SK-N-SH treated with all-trans-retinoic acid at 6 μM for 48 hours (cell line): ENCODE measurements around the gene LPP.

Experiments
- ATAC-seq: fragments of 200-7000 bp; cut with Tn5 transposase; 3 replicates; pipeline ENCODE4 v1.9.1; 2020; ENCODE audit warnings: mild to moderate bottlenecking, moderate library complexity
- ARNTL ChIP-seq: fragments of 450-650 bp; formaldehyde crosslinking; IDR thresholded peaks from 2 replicates; pipeline ENCODE4 v1.5.0; 2020; ENCODE audit warnings: low read depth, mild to moderate bottlenecking, moderate library complexity, borderline replicate concordance
- BACH2 ChIP-seq: fragments of 250-450 bp; sonication (Bioruptor Pico); IDR thresholded peaks from 2 replicates; pipeline ENCODE4 v1.9.0; 2021; ENCODE audit warnings: mild to moderate bottlenecking, borderline replicate concordance
- CSDC2 ChIP-seq: fragments of 250-450 bp; sonication (Bioruptor Pico); IDR thresholded peaks from 2 replicates; pipeline ENCODE4 v1.5.0; 2020; ENCODE audit warnings: mild to moderate bottlenecking, moderate library complexity
- CSRNP3 ChIP-seq: fragments of 250-450 bp; sonication (Bioruptor Pico); IDR thresholded peaks from 2 replicates; pipeline ENCODE4 v1.5.1; 2021; ENCODE audit warnings: mild to moderate bottlenecking, moderate library complexity
- ESRRG ChIP-seq: fragments of 250-450 bp; sonication (Bioruptor Pico); IDR thresholded peaks from 2 replicates; pipeline ENCODE4 v1.6.1; 2021; ENCODE audit warnings: mild to moderate bottlenecking
- GLIS3 ChIP-seq: fragments of 250-450 bp; sonication (Bioruptor Pico); IDR thresholded peaks from 2 replicates; pipeline ENCODE4 v1.5.0; 2020; ENCODE audit warnings: mild to moderate bottlenecking, moderate library complexity
- ISL1 ChIP-seq: fragments of 250-450 bp; sonication (Bioruptor Pico); IDR thresholded peaks from 2 replicates; pipeline ENCODE4 v2.1.2; 2022; ENCODE audit warnings: mild to moderate bottlenecking, moderate library complexity
- POU6F1 ChIP-seq: fragments of 250-450 bp; sonication (Bioruptor Pico); IDR thresholded peaks from 2 replicates; pipeline ENCODE4 v1.8.0; 2021; ENCODE audit warnings: low read depth, mild to moderate bottlenecking, moderate library complexity, borderline replicate concordance
- PPARA ChIP-seq: fragments of 250-450 bp; sonication (Bioruptor Pico); IDR thresholded peaks from 2 replicates; pipeline ENCODE4 v1.5.0; 2020; ENCODE audit warnings: mild to moderate bottlenecking, borderline replicate concordance
- RARB ChIP-seq: fragments of 250-450 bp; sonication (Bioruptor Pico); IDR thresholded peaks from 2 replicates; pipeline ENCODE4 v1.8.0; 2021; ENCODE audit warnings: mild to moderate bottlenecking, moderate library complexity
- SNAI2 ChIP-seq: fragments of 250-450 bp; sonication (Bioruptor Pico); IDR thresholded peaks from 2 replicates; pipeline ENCODE4 v1.5.0; 2020; ENCODE audit warnings: mild to moderate bottlenecking, moderate library complexity
- TCF4 ChIP-seq: fragments of 250-450 bp; sonication (Bioruptor Pico); IDR thresholded peaks from 2 replicates; pipeline ENCODE4 v1.8.0; 2021; ENCODE audit warnings: mild to moderate bottlenecking, moderate library complexity, borderline replicate concordance
- TOX ChIP-seq: fragments of 250-450 bp; sonication (Bioruptor Pico); IDR thresholded peaks from 2 replicates; pipeline ENCODE4 v1.8.0; 2021; ENCODE audit warnings: mild to moderate bottlenecking, moderate library complexity, borderline replicate concordance
- TSHZ2 ChIP-seq: fragments of 250-450 bp; sonication (Bioruptor Pico); IDR thresholded peaks from 2 replicates; pipeline ENCODE4 v1.5.0; 2020; ENCODE audit warnings: mild to moderate bottlenecking, moderate library complexity
- ZC3H10 ChIP-seq: fragments of 250-450 bp; sonication (Bioruptor Pico); IDR thresholded peaks from 2 replicates; pipeline ENCODE4 v1.5.1; 2021; ENCODE audit warnings: mild to moderate bottlenecking, moderate library complexity
- ZFP3 ChIP-seq: fragments of 250-450 bp; sonication (Bioruptor Pico); IDR thresholded peaks from 2 replicates; pipeline ENCODE4 v1.5.0; 2020; ENCODE audit warnings: mild to moderate bottlenecking, moderate library complexity
- ZFP30 ChIP-seq: fragments of 450-650 bp; formaldehyde crosslinking; IDR thresholded peaks from 2 replicates; pipeline ENCODE4 v1.5.0; 2022; ENCODE audit warnings: mild to moderate bottlenecking, moderate library complexity
- ZNF565 ChIP-seq: fragments of 450-650 bp; formaldehyde crosslinking; conservative IDR thresholded peaks from 2 replicates; pipeline ENCODE4 v1.5.0; 2020; ENCODE audit warnings: low read depth, mild to moderate bottlenecking, moderate library complexity
- ZNF70 ChIP-seq: fragments of 450-650 bp; formaldehyde crosslinking; IDR thresholded peaks from 2 replicates; pipeline ENCODE4 v1.5.0; 2020; ENCODE audit warnings: mild to moderate bottlenecking, moderate library complexity
- ZNF8 ChIP-seq: fragments of 450-650 bp; formaldehyde crosslinking; IDR thresholded peaks from 2 replicates; pipeline ENCODE4 v1.5.0; 2020; ENCODE audit warnings: mild to moderate bottlenecking, moderate library complexity
- TF ChIP-seq, protein P1 (sequence below): fragments of 250-450 bp; sonication (Bioruptor Pico); IDR thresholded peaks from 2 replicates; pipeline ENCODE4 v1.8.0; 2020; ENCODE audit warnings: mild to moderate bottlenecking, moderate library complexity, borderline replicate concordance
- TF ChIP-seq, protein P2 (sequence below): fragments of 250-450 bp; sonication (Bioruptor Pico); IDR thresholded peaks from 2 replicates; pipeline ENCODE4 v1.5.1; 2020; ENCODE audit warnings: low read depth, mild to moderate bottlenecking, moderate library complexity

The LPP gene

DNA sequence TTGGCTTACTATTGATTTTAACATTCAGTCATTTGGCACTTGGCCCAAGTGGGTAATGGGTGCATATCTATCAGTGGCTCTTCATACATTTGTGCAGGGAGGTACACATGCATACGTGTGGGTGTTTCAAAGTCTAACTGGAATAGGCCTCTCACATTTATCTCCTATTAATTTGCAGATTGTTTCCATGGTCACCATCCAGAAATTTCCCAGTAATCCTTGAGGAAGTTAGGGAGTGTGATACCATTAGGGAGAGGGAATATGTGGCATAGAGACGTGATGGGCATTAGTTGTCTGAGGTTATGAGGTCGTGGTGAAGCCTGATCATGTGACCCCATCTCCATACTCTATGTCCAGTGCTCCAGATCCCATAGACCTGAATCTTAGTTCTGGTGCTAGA is 102.8 kb downstream of the LPP start:
- TF ChIP-seq CSDC2 (CRISPR knock-in tag) = no peak
- TF ChIP-seq TCF4 (CRISPR knock-in tag) = no peak
- no peak for TF ChIP-seq ZNF8 (CRISPR knock-in tag)
- no peak for TF ChIP-seq SNAI2 (CRISPR knock-in tag)
- no peak for TF ChIP-seq ZC3H10 (CRISPR knock-in tag)
- no peak for TF ChIP-seq RARB (CRISPR knock-in tag)
- TF ChIP-seq ARNTL (CRISPR knock-in tag) = no peak
- no peak for TF ChIP-seq TOX (CRISPR knock-in tag)
- TF ChIP-seq, protein P1, sequence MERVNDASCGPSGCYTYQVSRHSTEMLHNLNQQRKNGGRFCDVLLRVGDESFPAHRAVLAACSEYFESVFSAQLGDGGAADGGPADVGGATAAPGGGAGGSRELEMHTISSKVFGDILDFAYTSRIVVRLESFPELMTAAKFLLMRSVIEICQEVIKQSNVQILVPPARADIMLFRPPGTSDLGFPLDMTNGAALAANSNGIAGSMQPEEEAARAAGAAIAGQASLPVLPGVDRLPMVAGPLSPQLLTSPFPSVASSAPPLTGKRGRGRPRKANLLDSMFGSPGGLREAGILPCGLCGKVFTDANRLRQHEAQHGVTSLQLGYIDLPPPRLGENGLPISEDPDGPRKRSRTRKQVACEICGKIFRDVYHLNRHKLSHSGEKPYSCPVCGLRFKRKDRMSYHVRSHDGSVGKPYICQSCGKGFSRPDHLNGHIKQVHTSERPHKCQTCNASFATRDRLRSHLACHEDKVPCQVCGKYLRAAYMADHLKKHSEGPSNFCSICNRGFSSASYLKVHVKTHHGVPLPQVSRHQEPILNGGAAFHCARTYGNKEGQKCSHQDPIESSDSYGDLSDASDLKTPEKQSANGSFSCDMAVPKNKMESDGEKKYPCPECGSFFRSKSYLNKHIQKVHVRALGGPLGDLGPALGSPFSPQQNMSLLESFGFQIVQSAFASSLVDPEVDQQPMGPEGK (CRISPR knock-in tag) = no peak
- no peak for TF ChIP-seq ESRRG (CRISPR knock-in tag)
- TF ChIP-seq, protein P2, sequence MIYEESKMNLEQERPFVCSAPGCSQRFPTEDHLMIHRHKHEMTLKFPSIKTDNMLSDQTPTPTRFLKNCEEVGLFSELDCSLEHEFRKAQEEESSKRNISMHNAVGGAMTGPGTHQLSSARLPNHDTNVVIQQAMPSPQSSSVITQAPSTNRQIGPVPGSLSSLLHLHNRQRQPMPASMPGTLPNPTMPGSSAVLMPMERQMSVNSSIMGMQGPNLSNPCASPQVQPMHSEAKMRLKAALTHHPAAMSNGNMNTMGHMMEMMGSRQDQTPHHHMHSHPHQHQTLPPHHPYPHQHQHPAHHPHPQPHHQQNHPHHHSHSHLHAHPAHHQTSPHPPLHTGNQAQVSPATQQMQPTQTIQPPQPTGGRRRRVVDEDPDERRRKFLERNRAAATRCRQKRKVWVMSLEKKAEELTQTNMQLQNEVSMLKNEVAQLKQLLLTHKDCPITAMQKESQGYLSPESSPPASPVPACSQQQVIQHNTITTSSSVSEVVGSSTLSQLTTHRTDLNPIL (CRISPR knock-in tag) = no peak
- no peak for TF ChIP-seq PPARA (CRISPR knock-in tag)
- TF ChIP-seq ZNF565 (CRISPR knock-in tag) = no peak
- no peak for TF ChIP-seq GLIS3 (CRISPR knock-in tag)
- no peak for TF ChIP-seq ZFP30 (CRISPR knock-in tag)
- no peak for TF ChIP-seq ISL1
- TF ChIP-seq TSHZ2 = no peak
- no peak for TF ChIP-seq BACH2
- no peak for TF ChIP-seq ZFP3 (CRISPR knock-in tag)
- TF ChIP-seq ZNF70 (CRISPR knock-in tag) = no peak
- TF ChIP-seq, all 23 proteins: peak for 0
- no peak for ATAC-seq

GRCh38 chr3:188257384-188258026 is 103.5 kb downstream of the LPP start:
- TF ChIP-seq ZNF565 (CRISPR knock-in tag) = no peak
- TF ChIP-seq ZFP3 (CRISPR knock-in tag) = no peak
- TF ChIP-seq, protein P1 (CRISPR knock-in tag) = no peak
- no peak for TF ChIP-seq BACH2
- no peak for TF ChIP-seq POU6F1 (CRISPR knock-in tag)
- no peak for TF ChIP-seq CSRNP3 (CRISPR knock-in tag)
- TF ChIP-seq, protein P2 (CRISPR knock-in tag) = no peak
- TF ChIP-seq RARB (CRISPR knock-in tag) = no peak
- no peak for TF ChIP-seq TCF4 (CRISPR knock-in tag)
- ATAC-seq = no peak
